Measurements from ENCODE around the gene HMOX1.

Gene HMOX1

GRCh38 chr22:35380013-35380412, 883 bp upstream of the HMOX1 start:
- no peak for DNase-seq (ENCODE audit: low read depth)
- no peak for TF ChIP-seq CTCF (IDR thresholded peaks at IDR 0.05; ENCODE audit: low read depth, low read length, missing control alignments)
- no peak overlapping the region for H3K4me3 ChIP-seq (ENCODE audit: low read depth, low read length)

GRCh38 chr22:35381424-35382009, 621 bp downstream of the HMOX1 start:
- H3K4me3 ChIP-seq (ENCODE audit: low read depth, low read length), result peak overlapping the region; percentile 70
- TF ChIP-seq CTCF (IDR thresholded peaks at IDR 0.05; ENCODE audit: low read depth, low read length, missing control alignments), result no peak
- DNase-seq (ENCODE audit: low read depth), result no peak

GRCh38 chr22:35383679-35384071, 2.8 kb downstream of the HMOX1 start:
- H3K4me3 ChIP-seq (ENCODE audit: low read depth, low read length), result no peak overlapping the region
- no peak for DNase-seq (ENCODE audit: low read depth)
- TF ChIP-seq CTCF (IDR thresholded peaks at IDR 0.05; ENCODE audit: low read depth, low read length, missing control alignments), result no peak

GRCh38 chr22:35384527-35384926, 3.6 kb downstream of the HMOX1 start:
- H3K4me3 ChIP-seq (ENCODE audit: low read depth, low read length), result no peak overlapping the region
- no peak for DNase-seq (ENCODE audit: low read depth)
- no peak for TF ChIP-seq CTCF (IDR thresholded peaks at IDR 0.05; ENCODE audit: low read depth, low read length, missing control alignments)

GRCh38 chr22:35384975-35385588, 4.2 kb downstream of the HMOX1 start:
- TF ChIP-seq CTCF (IDR thresholded peaks at IDR 0.05; ENCODE audit: low read depth, low read length, missing control alignments), result no peak
- no peak for DNase-seq (ENCODE audit: low read depth)
- no peak overlapping the region for H3K4me3 ChIP-seq (ENCODE audit: low read depth, low read length)

GRCh38 chr22:35386670-35387288, 5.9 kb downstream of the HMOX1 start:
- TF ChIP-seq CTCF (IDR thresholded peaks at IDR 0.05; ENCODE audit: low read depth, low read length, missing control alignments), result no peak
- no peak overlapping the region for H3K4me3 ChIP-seq (ENCODE audit: low read depth, low read length)

More at GRCh38 chr22:35386670-35387288, 5.9 kb downstream of the HMOX1 start:
- DNase-seq (ENCODE audit: low read depth), result no peak

Measured in GM12864 (cell line).